ENCODE data around the gene CDAN1.

The CDAN1 gene

DNA sequence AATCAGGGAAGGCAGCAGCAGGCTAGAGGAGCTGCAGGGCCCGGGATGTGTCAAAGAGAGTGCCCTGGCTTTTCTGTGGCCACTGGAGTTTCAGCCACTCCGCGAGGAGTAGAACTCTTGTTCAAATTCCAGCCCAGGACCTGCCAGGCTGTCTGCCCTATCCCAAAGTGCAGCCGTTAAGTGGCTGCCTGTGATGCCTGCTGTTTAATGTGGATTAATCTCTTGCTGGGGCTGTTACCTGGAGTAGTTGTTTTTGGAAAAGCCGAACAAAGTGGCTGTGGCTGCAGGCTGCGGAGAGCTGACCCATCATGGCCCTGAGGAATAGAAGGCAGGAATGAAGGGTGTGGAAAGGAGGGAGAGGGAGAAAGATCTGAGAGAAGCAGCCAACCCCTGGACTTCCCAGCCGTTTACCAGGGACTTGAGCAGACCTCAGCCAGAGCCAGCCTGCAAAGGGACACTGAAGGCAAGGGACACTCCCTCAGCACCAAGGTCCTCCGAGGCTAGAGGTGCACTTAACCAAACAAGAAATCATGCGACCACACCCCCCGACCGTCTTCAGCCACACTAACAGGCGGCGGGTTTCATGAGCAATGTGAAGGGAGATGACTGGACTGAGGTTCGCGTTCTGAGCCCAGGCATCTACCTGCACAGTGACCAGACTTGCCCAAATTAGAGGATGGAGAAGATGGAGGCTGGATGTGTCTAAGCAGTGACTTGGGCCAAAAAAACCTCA is 4.7 kb downstream of the CDAN1 start:
- no peak for DNase-seq

GRCh38 chr15:42731461-42731860 is 5.5 kb downstream of the CDAN1 start:
- DNase-seq, result no peak

DNA sequence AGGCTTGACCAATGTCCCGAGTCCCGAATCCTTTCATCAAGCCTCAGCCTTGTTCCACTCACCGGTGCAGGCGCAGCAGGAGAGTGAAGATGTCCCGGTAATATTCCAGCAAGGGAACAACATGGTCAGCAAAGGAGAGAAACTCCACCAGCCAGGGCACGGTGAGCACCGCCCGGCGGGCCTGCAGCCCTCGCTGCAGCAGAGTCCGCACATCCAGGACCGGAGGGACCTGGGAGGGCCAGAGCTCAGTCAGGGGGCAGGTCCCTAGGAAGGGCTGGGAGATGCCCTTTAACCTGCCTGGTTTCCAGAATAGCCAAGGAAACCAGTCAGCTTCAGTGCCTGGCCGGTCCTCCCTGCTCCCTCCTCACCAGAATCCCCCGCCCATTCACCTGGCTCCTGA is 6.4 kb downstream of the CDAN1 start:
- DNase-seq, result no peak

DNA sequence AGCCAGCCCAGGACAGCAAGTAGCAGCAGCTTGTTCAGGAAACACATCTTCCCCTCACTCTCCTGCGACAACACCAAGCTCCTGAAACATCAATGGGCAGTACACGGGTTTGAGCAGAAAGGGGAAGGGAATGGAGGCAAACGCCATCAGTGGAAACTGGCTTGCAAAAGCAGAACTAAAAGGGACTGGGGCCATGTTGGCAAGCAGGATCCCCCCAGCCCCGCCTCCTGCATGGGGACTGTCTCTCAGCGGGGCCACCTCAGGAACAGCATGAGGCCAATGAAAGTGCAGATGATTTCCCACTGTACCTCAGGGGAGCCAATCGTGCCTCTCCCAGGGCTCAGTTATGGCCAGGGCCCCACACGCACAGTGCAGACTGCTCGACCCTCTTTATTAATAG is 6.8 kb downstream of the CDAN1 start:
- no peak for DNase-seq

- no peak for DNase-seq
Measured at GRCh38 chr15:42729409-42729808, 7.5 kb downstream of the CDAN1 start.

DNA sequence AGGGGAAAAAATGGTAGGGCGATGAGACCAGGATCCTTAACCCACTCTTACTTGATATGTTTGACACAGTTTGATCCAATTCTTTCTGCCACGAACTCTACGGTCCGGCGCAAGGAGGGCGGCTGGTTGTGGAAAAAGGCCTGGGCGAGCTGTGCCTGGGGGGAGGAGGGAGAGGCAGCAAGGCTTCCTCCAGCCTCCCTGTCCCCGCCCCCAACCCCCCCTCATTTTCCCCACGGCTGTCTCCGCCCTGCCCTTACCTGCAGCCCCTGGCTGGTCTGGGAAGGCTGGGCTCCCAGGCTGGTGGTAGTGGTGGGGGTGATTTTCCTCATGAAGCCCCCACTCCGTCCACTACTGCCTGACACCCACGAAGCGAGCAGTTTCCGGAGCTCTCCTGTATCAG is 8.0 kb downstream of the CDAN1 start:
- no peak for DNase-seq

GRCh38 chr15:42728560-42728959 is 8.4 kb downstream of the CDAN1 start:
- DNase-seq, result no peak

- no peak for DNase-seq
Measured at GRCh38 chr15:42727750-42728381, 9.1 kb downstream of the CDAN1 start.

DNA sequence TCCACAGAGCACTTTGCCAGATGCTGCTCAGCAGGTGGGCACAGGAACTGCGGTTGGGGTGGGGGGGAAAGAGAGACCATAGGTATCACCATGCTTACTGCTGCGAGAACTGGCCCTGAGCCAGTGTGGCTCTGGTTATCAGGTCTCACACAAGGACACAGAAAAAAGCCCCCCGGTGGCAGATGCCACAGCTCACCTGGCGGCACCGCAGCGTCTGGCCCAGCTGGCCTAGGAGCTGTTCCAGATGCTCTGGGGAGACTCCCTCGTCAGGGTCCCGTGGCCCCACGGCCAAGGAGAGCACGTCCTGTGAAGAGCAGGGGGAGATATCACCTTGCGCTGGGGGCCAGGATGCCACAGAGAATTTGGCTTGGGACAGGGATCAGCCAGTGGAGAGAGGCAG is 10.8 kb downstream of the CDAN1 start:
- DNase-seq, result no peak

GRCh38 chr15:42725331-42725903 is 11.5 kb downstream of the CDAN1 start:
- no peak for DNase-seq

GRCh38 chr15:42724276-42724675 is 12.7 kb downstream of the CDAN1 start:
- no peak for DNase-seq

DNA sequence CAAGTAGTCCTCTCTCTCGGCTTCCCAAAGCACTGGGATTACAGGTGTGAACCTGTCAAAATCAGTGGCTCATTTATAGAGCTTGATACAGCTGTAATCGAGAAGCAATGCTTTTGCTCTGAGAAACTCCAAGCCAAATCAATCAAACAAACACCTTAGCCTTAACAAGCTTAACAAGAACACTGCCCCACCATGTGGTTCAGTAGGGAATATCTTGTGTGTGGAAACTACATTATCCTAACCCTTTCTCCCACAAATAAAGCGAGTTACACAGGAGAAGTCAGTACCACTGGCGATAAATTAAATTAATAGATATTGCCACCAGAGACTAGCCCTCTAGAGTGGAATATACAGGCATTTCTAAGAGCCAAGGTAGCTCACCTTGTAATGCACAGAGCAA is 13.9 kb downstream of the CDAN1 start:
- DNase-seq, result no peak

- DNase-seq, result no peak
Measured at GRCh38 chr15:42721916-42722315, 15.0 kb downstream of the CDAN1 start.

GRCh38 chr15:42721016-42721415 is 15.9 kb downstream of the CDAN1 start:
- DNase-seq, result no peak

- DNase-seq, result no peak
Measured at GRCh38 chr15:42720071-42720470, 16.9 kb downstream of the CDAN1 start.

- no peak for DNase-seq
Measured at GRCh38 chr15:42719043-42719442, 17.9 kb downstream of the CDAN1 start.

- no peak for DNase-seq
Measured at GRCh38 chr15:42716626-42717025, 20.3 kb downstream of the CDAN1 start.

- DNase-seq, result no peak
Measured at GRCh38 chr15:42716125-42716524, 20.8 kb downstream of the CDAN1 start.

GRCh38 chr15:42712584-42712983 is 24.3 kb downstream of the CDAN1 start:
- DNase-seq, result no peak

DNA sequence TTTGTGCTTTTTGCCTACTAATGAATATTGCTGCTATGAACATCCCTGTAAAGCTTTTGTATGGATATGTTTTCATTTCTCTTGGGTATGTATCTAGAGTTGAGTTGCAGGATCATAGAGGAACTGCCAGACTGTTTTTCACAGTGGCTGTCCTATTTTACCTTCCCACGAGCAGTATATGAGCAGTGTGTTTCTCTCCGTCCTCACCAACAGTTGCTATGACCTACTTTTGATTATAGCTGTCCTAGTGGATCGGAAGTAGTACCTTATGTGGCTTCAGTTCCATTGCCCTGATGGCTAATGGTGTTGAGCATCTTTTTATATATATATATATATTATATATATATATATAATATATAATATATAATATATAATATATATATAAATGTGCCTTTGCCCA is 25.2 kb downstream of the CDAN1 start:
- no peak for DNase-seq

DNA sequence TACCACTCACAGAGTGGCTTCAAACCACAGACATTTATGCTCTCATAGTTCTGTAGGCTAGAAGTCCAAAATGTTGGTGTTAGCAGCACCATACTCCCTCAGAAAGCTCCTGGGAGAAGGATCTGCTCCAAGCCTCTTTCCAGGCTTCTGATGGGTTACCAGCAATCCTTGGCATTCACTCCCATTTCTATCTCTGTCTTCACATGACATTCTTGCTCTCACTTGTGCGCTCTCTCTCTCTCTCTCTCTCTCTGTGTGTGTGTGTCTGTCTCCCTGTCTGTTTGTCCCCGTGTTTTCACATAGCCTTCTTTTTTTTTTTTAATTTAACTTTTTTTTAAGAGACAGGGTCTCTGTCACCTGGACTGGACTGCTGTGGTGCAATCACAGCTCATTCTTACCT is 26.3 kb downstream of the CDAN1 start:
- DNase-seq, result no peak

DNA sequence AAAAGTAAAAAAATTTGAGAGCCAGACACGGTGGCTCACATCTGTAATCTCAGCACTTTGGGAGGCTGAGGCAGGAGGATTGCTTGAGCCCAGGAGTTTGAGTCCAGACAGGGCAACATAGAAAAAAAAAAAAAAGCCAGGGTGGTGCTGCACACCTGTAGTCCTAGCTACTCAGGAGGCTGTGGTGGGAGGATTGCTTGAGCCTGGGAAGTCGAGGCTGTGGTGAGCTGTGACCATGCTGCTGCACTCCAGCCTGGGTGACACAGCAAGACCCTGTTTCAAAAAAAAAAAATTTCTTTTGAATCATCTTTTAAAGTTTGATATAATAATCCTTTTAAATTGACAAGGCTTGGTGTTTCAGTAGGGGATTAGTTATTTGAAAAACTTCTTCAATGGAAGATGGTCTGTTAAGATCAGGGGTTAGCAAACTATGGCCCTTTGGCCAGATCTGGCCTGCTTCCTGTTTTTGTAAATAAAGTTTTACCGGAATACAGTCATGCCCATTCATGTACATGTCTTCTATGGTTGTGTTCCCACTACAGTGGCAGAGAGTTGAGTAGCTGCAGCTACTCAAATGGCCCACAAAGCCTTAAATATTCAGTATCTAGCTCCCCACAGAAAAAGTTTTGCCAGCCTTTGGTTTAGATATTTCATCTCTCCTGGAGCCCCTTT is 28.9 kb downstream of the CDAN1 start:
- DNase-seq, result no peak

- no peak for DNase-seq
Measured at GRCh38 chr15:42707068-42707467, 29.9 kb downstream of the CDAN1 start.

- DNase-seq, result no peak
Measured at GRCh38 chr15:42705336-42705735, 31.6 kb downstream of the CDAN1 start.

Data from CD4-positive, alpha-beta T cell treated with Interferon alpha-2 for 1 hour (primary cell).